HEK293 (cell line): ENCODE results near the gene FXYD5.
A peak's percentile ranks its signal among the peaks of the same experiment; 100 is the strongest.

ENCODE experiments used
- OVOL3 ChIP-seq: fragments of 450-650 bp; formaldehyde crosslinking; IDR thresholded peaks from 2 replicates; pipeline ENCODE4 v1.5.1; 2016; ENCODE audit warnings: missing biosample characterization, missing genetic modification characterization
- PRDM1 ChIP-seq: fragments of 450-650 bp; formaldehyde crosslinking; IDR thresholded peaks from 2 replicates; pipeline ENCODE4; 2016; ENCODE audit warnings: missing biosample characterization, missing genetic modification characterization
- RBAK ChIP-seq: fragments of 450-650 bp; formaldehyde crosslinking; IDR thresholded peaks from 2 replicates; pipeline ENCODE4 v1.5.1; 2016; ENCODE audit warnings: missing biosample characterization, missing genetic modification characterization
- SALL2 ChIP-seq: fragments of 450-650 bp; formaldehyde crosslinking; IDR thresholded peaks from 2 replicates; pipeline ENCODE4 v1.5.0; 2017; ENCODE audit warnings: missing biosample characterization, mild to moderate bottlenecking, missing genetic modification characterization, borderline replicate concordance
- ZBTB1 ChIP-seq: fragments of 450-650 bp; formaldehyde crosslinking; IDR thresholded peaks from 2 replicates; pipeline ENCODE4 v1.5.1; 2016; ENCODE audit warnings: missing biosample characterization, missing genetic modification characterization
- ZBTB17 ChIP-seq: fragments of 450-650 bp; formaldehyde crosslinking; IDR thresholded peaks from 2 replicates; pipeline ENCODE4 v1.5.1; 2016; ENCODE audit warnings: missing biosample characterization, missing genetic modification characterization
- ZBTB8A ChIP-seq: fragments of 450-650 bp; formaldehyde crosslinking; IDR thresholded peaks from 2 replicates; pipeline ENCODE4 v1.5.1; 2016; ENCODE audit warnings: missing biosample characterization, missing genetic modification characterization
- ZFHX2 ChIP-seq: fragments of 450-650 bp; formaldehyde crosslinking; conservative IDR thresholded peaks from 2 replicates; pipeline ENCODE4 v1.5.1; 2016; ENCODE audit warnings: missing biosample characterization, missing genetic modification characterization
- ZNF114 ChIP-seq: fragments of 450-650 bp; formaldehyde crosslinking; IDR thresholded peaks from 2 replicates; pipeline ENCODE4 v1.5.0; 2017; ENCODE audit warnings: missing biosample characterization, missing genetic modification characterization
- ZNF132 ChIP-seq: fragments of 450-650 bp; formaldehyde crosslinking; IDR thresholded peaks from 2 replicates; pipeline ENCODE4 v1.5.1; 2017; ENCODE audit warnings: missing biosample characterization, missing genetic modification characterization, borderline replicate concordance
- ZNF157 ChIP-seq: fragments of 450-650 bp; formaldehyde crosslinking; IDR thresholded peaks from 2 replicates; pipeline ENCODE4 v1.5.1; 2016; ENCODE audit warnings: missing biosample characterization, missing genetic modification characterization
- ZNF202 ChIP-seq: fragments of 450-650 bp; formaldehyde crosslinking; IDR thresholded peaks from 2 replicates; pipeline ENCODE4 v1.5.1; 2016; ENCODE audit warnings: missing biosample characterization, missing genetic modification characterization, borderline replicate concordance
- ZNF23 ChIP-seq: fragments of 450-650 bp; formaldehyde crosslinking; IDR thresholded peaks from 2 replicates; pipeline ENCODE4 v1.5.1; 2016; ENCODE audit warnings: missing biosample characterization, missing genetic modification characterization, borderline replicate concordance
- ZNF510 ChIP-seq: fragments of 450-650 bp; formaldehyde crosslinking; IDR thresholded peaks from 2 replicates; pipeline ENCODE4 v1.5.1; 2018; ENCODE audit warnings: mild to moderate bottlenecking, missing genetic modification characterization, missing biosample characterization; ENCODE audit not compliant: insufficient replicate concordance
- ZNF529 ChIP-seq: fragments of 450-650 bp; formaldehyde crosslinking; IDR thresholded peaks from 2 replicates; pipeline ENCODE4 v1.5.1; 2017; ENCODE audit warnings: missing genetic modification characterization, missing biosample characterization; ENCODE audit not compliant: insufficient replicate concordance
- ZNF530 ChIP-seq: fragments of 450-650 bp; formaldehyde crosslinking; IDR thresholded peaks from 2 replicates; pipeline ENCODE4 v1.5.1; 2016; ENCODE audit warnings: low read depth, missing biosample characterization, missing genetic modification characterization
- ZNF544 ChIP-seq: fragments of 450-650 bp; formaldehyde crosslinking; IDR thresholded peaks from 2 replicates; pipeline ENCODE4 v1.5.0; 2017; ENCODE audit warnings: missing biosample characterization, missing genetic modification characterization
- ZNF561 ChIP-seq: fragments of 450-650 bp; IDR thresholded peaks from 2 replicates; pipeline ENCODE4 v1.5.1; 2018; ENCODE audit warnings: missing biosample characterization, missing genetic modification characterization, borderline replicate concordance
- ZNF791 ChIP-seq: fragments of 450-650 bp; formaldehyde crosslinking; IDR thresholded peaks from 2 replicates; pipeline ENCODE4 v1.5.1; 2016; ENCODE audit warnings: missing biosample characterization, missing genetic modification characterization
- ZNF843 ChIP-seq: fragments of 450-650 bp; formaldehyde crosslinking; IDR thresholded peaks from 2 replicates; pipeline ENCODE4 v1.5.1; 2016; ENCODE audit warnings: missing biosample characterization, missing genetic modification characterization
- ZSCAN23 ChIP-seq: fragments of 450-650 bp; formaldehyde crosslinking; IDR thresholded peaks from 2 replicates; pipeline ENCODE4 v1.5.1; 2016; ENCODE audit warnings: missing biosample characterization, missing genetic modification characterization
- TF ChIP-seq, protein P1 (sequence below): fragments of 450-650 bp; formaldehyde crosslinking; IDR thresholded peaks from 2 replicates; pipeline ENCODE4 v1.5.1; 2017; ENCODE audit warnings: missing biosample characterization, missing genetic modification characterization
- TF ChIP-seq, protein P2 (sequence below): IDR thresholded peaks from 2 replicates; pipeline ENCODE4 v1.6.1; 2011; ENCODE audit warnings: mild to moderate bottlenecking, low read depth, low read length, borderline replicate concordance
- TF ChIP-seq, protein P3 (sequence below): sonication (generic); formaldehyde crosslinking; IDR thresholded peaks from 2 replicates; pipeline ENCODE4 v1.8.1; 2022; ENCODE audit warnings: mild to moderate bottlenecking, moderate library complexity, missing genetic modification reagents
- TF ChIP-seq, protein P4 (sequence below): fragments of 450-650 bp; formaldehyde crosslinking; IDR thresholded peaks from 2 replicates; pipeline ENCODE4 v1.5.1; 2016; ENCODE audit warnings: missing biosample characterization, missing genetic modification characterization
- TF ChIP-seq, protein P5 (sequence below): fragments of 450-650 bp; formaldehyde crosslinking; IDR thresholded peaks from 2 replicates; pipeline ENCODE4 v1.5.1; 2017; ENCODE audit warnings: missing biosample characterization, missing genetic modification characterization
- TF ChIP-seq, protein P6 (sequence below): fragments of 450-650 bp; formaldehyde crosslinking; IDR thresholded peaks from 2 replicates; pipeline ENCODE4 v1.5.1; 2016; ENCODE audit warnings: missing biosample characterization, missing genetic modification characterization
- TF ChIP-seq, protein P7 (sequence below): fragments of 450-650 bp; formaldehyde crosslinking; IDR thresholded peaks from 2 replicates; pipeline ENCODE4 v1.5.1; 2016; ENCODE audit warnings: missing biosample characterization, missing genetic modification characterization

The FXYD5 gene

DNA sequence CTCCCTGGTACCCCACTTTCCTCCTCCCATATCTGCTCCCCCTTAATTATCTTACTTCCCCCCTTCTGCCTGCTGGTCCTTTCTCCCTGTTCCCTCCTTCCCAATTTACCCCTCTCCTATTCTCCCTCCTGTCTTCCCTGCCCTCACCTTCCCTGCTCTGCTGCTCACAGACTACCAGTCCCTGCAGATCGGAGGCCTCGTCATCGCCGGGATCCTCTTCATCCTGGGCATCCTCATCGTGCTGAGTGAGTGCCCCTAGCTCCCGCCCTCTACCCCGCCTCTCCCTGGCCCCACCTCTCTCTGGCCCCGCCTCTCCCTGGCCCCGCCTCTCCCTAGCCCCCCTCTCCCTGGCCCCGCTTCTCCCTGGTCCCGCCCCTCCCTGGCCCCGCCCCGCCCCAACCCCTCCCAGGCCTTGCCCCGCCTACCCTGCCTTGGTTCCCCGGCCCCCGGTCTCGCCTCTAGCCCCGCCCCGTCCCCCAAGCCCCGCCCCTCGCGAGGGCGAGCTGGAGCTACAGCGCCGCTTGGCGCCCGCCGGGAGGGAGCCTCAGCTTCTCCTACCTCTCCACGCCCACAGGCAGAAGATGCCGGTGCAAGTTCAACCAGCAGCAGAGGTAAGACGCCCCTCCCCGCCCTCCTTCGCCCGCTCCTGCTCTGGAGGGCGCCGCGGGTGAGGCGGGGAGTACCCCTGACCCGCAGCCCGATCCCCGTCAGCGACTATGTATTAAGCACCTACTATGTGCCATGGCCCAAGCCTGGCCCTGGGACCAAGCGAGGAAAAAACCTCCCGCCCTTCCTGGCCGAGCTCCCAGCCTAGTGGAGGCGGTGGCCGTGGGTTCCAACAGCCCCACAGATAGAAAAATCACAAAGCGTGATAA is 13.3 kb upstream of the FXYD5 start (continued):
- TF ChIP-seq, protein P1, sequence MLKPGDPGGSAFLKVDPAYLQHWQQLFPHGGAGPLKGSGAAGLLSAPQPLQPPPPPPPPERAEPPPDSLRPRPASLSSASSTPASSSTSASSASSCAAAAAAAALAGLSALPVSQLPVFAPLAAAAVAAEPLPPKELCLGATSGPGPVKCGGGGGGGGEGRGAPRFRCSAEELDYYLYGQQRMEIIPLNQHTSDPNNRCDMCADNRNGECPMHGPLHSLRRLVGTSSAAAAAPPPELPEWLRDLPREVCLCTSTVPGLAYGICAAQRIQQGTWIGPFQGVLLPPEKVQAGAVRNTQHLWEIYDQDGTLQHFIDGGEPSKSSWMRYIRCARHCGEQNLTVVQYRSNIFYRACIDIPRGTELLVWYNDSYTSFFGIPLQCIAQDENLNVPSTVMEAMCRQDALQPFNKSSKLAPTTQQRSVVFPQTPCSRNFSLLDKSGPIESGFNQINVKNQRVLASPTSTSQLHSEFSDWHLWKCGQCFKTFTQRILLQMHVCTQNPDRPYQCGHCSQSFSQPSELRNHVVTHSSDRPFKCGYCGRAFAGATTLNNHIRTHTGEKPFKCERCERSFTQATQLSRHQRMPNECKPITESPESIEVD (tag by site-specific recombination) = no peak
- TF ChIP-seq ZNF530 (tag by site-specific recombination) = peak; percentile 45; the same call in 1 of the 2 replicates
- no peak for TF ChIP-seq ZNF23
- TF ChIP-seq, protein P2, sequence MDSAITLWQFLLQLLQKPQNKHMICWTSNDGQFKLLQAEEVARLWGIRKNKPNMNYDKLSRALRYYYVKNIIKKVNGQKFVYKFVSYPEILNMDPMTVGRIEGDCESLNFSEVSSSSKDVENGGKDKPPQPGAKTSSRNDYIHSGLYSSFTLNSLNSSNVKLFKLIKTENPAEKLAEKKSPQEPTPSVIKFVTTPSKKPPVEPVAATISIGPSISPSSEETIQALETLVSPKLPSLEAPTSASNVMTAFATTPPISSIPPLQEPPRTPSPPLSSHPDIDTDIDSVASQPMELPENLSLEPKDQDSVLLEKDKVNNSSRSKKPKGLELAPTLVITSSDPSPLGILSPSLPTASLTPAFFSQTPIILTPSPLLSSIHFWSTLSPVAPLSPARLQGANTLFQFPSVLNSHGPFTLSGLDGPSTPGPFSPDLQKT = no peak
- TF ChIP-seq, protein P3, sequence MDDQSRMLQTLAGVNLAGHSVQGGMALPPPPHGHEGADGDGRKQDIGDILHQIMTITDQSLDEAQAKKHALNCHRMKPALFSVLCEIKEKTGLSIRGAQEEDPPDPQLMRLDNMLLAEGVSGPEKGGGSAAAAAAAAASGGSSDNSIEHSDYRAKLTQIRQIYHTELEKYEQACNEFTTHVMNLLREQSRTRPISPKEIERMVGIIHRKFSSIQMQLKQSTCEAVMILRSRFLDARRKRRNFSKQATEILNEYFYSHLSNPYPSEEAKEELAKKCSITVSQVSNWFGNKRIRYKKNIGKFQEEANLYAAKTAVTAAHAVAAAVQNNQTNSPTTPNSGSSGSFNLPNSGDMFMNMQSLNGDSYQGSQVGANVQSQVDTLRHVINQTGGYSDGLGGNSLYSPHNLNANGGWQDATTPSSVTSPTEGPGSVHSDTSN (CRISPR knock-in tag) = no peak
- TF ChIP-seq OVOL3 = no peak
- TF ChIP-seq ZNF529 (tag by site-specific recombination) = no peak
- TF ChIP-seq, protein P4, sequence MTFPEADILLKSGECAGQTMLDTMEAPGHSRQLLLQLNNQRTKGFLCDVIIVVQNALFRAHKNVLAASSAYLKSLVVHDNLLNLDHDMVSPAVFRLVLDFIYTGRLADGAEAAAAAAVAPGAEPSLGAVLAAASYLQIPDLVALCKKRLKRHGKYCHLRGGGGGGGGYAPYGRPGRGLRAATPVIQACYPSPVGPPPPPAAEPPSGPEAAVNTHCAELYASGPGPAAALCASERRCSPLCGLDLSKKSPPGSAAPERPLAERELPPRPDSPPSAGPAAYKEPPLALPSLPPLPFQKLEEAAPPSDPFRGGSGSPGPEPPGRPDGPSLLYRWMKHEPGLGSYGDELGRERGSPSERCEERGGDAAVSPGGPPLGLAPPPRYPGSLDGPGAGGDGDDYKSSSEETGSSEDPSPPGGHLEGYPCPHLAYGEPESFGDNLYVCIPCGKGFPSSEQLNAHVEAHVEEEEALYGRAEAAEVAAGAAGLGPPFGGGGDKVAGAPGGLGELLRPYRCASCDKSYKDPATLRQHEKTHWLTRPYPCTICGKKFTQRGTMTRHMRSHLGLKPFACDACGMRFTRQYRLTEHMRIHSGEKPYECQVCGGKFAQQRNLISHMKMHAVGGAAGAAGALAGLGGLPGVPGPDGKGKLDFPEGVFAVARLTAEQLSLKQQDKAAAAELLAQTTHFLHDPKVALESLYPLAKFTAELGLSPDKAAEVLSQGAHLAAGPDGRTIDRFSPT (tag by site-specific recombination) = peak; percentile 68
- peak; percentile 98 for TF ChIP-seq ZBTB17
- no peak for TF ChIP-seq ZNF561
- TF ChIP-seq ZNF791 (tag by site-specific recombination) = no peak; the same call in 1 of the 2 replicates
- TF ChIP-seq, protein P5, sequence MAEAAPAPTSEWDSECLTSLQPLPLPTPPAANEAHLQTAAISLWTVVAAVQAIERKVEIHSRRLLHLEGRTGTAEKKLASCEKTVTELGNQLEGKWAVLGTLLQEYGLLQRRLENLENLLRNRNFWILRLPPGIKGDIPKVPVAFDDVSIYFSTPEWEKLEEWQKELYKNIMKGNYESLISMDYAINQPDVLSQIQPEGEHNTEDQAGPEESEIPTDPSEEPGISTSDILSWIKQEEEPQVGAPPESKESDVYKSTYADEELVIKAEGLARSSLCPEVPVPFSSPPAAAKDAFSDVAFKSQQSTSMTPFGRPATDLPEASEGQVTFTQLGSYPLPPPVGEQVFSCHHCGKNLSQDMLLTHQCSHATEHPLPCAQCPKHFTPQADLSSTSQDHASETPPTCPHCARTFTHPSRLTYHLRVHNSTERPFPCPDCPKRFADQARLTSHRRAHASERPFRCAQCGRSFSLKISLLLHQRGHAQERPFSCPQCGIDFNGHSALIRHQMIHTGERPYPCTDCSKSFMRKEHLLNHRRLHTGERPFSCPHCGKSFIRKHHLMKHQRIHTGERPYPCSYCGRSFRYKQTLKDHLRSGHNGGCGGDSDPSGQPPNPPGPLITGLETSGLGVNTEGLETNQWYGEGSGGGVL (tag by site-specific recombination) = peak; percentile 97
- TF ChIP-seq, protein P6, sequence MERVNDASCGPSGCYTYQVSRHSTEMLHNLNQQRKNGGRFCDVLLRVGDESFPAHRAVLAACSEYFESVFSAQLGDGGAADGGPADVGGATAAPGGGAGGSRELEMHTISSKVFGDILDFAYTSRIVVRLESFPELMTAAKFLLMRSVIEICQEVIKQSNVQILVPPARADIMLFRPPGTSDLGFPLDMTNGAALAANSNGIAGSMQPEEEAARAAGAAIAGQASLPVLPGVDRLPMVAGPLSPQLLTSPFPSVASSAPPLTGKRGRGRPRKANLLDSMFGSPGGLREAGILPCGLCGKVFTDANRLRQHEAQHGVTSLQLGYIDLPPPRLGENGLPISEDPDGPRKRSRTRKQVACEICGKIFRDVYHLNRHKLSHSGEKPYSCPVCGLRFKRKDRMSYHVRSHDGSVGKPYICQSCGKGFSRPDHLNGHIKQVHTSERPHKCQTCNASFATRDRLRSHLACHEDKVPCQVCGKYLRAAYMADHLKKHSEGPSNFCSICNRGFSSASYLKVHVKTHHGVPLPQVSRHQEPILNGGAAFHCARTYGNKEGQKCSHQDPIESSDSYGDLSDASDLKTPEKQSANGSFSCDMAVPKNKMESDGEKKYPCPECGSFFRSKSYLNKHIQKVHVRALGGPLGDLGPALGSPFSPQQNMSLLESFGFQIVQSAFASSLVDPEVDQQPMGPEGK (tag by site-specific recombination) = peak; percentile 42
- no peak for TF ChIP-seq ZBTB1 (tag by site-specific recombination)
- peak; percentile 98 for TF ChIP-seq ZFHX2 (tag by site-specific recombination)
- TF ChIP-seq ZNF157 (tag by site-specific recombination) = no peak
- TF ChIP-seq SALL2 (tag by site-specific recombination) = no peak
- no peak for TF ChIP-seq ZNF114 (tag by site-specific recombination)
- peak; percentile 95 for TF ChIP-seq ZBTB8A (tag by site-specific recombination)
- no peak for TF ChIP-seq ZSCAN23 (tag by site-specific recombination)
- no peak for TF ChIP-seq ZNF510 (tag by site-specific recombination)
- TF ChIP-seq ZNF132 (tag by site-specific recombination) = no peak
- TF ChIP-seq ZNF544 = no peak
- peak; percentile 84; the same call in 1 of the 2 replicates for TF ChIP-seq RBAK (tag by site-specific recombination)
- TF ChIP-seq PRDM1 (tag by site-specific recombination) = peak; percentile 65; the same call in 1 of the 2 replicates
- no peak for TF ChIP-seq ZNF202
- TF ChIP-seq ZNF843 = 0 out of 2 replicates have a peak, but pooled peaks have one; percentile 37
- TF ChIP-seq, protein P7, sequence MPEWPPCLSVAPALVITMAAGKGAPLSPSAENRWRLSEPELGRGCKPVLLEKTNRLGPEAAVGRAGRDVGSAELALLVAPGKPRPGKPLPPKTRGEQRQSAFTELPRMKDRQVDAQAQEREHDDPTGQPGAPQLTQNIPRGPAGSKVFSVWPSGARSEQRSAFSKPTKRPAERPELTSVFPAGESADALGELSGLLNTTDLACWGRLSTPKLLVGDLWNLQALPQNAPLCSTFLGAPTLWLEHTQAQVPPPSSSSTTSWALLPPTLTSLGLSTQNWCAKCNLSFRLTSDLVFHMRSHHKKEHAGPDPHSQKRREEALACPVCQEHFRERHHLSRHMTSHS (tag by site-specific recombination) = peak; percentile 65; the same call in 1 of the 2 replicates
